ENCODE results near the gene PTP4A2. TPM values are rescaled to one million over a fixed set of nuclear protein-coding genes. Genes with fewer than 3 reads are reported as not detected.

Gene PTP4A2
- total RNA-seq, 1 experiment from 2014 or later = 169 TPM

DNA sequence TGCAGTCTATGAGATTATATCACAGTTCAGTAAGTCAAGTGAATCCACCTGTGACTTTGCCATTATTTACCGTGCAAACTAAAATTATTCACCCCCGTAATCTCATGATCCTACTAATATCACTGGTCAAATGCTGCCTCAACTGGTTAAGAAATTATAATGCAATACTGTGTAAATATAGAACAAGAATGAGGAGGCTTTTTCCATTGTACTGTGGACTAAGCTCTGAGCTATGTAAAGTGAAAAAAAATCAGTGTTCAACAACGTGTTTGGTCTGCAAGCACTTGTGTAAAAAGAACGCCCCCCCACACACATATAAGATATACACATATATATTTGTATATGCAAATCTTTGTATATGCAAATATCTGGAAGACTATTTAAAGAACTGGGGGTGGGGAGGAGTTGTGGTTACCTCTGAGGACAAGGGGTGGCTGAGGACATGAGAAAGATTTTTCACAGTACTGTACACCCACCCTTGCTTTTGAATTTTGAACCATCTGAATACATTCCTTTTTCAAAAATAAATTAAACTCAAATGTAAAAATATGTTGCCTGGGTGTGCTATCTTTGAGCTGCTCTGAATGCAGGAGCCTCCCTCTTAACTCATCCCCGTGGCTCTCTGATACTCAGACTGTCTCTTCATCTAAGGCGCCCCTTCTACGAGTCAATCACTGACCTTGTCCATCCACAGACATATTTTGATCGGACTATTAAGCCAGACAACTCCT, 57.0 kb downstream of the PTP4A2 start:
- H3K36me3 ChIP-seq (ENCODE audit: control insufficient read depth, insufficient read depth, low read length) = no peaks in the 10 kb centered on the region
- H3K27me3 Mint-ChIP-seq (ENCODE audit: insufficient read depth, unreplicated experiment) = no peaks in the 10 kb centered on the region
- no peaks in the 10 kb centered on the region for H3K9me3 Mint-ChIP-seq (ENCODE audit: unreplicated experiment)
- peaks cover 17% of the 10 kb centered on the region for H3K4me1 Mint-ChIP-seq (ENCODE audit: low read depth, unreplicated experiment)
- H3K27ac Mint-ChIP-seq (ENCODE audit: unreplicated experiment) = peak overlapping the region; percentile 78
- intact Hi-C loops (cut with micrococcal nuclease; ENCODE audit: unreplicated experiment) = loop anchor here (1.0 kb wide), 1 partner anchor 26 kb away; no protein-coding TSS in a partner anchor
- H3K4me3 ChIP-seq (ENCODE audit: low read depth, low read length) = no peak overlapping the region
- no peaks in the 10 kb centered on the region for H3K9me3 ChIP-seq
- ChIA-PET CTCF (interaction anchor here (0.6 to 2.1 kb wide), 4 partner anchors 31 to 192 kb away, joined by 3 to 9 read pairs (median 4); partner anchors contain the start of genes PTP4A2 and TMEM39B), POLR2A (interaction anchor here (0.6 to 1.2 kb wide), 3 partner anchors 63 to 78 kb away, joined by 3 read pairs; no protein-coding TSS in a partner anchor)
- peaks cover 14% of the 10 kb centered on the region for H3K4me1 ChIP-seq
- BruUV-seq (replicated peaks) = no TSS peak
- no peaks in the 10 kb centered on the region for H3K27me3 ChIP-seq (replicated peaks; ENCODE audit: control insufficient read depth, insufficient read depth, low read length)
- TF ChIP-seq, protein P1, sequence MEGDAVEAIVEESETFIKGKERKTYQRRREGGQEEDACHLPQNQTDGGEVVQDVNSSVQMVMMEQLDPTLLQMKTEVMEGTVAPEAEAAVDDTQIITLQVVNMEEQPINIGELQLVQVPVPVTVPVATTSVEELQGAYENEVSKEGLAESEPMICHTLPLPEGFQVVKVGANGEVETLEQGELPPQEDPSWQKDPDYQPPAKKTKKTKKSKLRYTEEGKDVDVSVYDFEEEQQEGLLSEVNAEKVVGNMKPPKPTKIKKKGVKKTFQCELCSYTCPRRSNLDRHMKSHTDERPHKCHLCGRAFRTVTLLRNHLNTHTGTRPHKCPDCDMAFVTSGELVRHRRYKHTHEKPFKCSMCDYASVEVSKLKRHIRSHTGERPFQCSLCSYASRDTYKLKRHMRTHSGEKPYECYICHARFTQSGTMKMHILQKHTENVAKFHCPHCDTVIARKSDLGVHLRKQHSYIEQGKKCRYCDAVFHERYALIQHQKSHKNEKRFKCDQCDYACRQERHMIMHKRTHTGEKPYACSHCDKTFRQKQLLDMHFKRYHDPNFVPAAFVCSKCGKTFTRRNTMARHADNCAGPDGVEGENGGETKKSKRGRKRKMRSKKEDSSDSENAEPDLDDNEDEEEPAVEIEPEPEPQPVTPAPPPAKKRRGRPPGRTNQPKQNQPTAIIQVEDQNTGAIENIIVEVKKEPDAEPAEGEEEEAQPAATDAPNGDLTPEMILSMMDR (IDR thresholded peaks at IDR 0.05; ENCODE audit: insufficient read depth in 1 of 2, low read depth in 1 of 2, low read length in 1 of 2, severe bottlenecking in 1 of 2, unreplicated experiment in 1 of 2) = no peak
- H3K36me3 Mint-ChIP-seq (ENCODE audit: insufficient read depth, unreplicated experiment) = no peaks in the 10 kb centered on the region
- DNase-seq = no peak
- H3K4me3 Mint-ChIP-seq (ENCODE audit: unreplicated experiment) = peak overlapping the region; percentile 65

DNA sequence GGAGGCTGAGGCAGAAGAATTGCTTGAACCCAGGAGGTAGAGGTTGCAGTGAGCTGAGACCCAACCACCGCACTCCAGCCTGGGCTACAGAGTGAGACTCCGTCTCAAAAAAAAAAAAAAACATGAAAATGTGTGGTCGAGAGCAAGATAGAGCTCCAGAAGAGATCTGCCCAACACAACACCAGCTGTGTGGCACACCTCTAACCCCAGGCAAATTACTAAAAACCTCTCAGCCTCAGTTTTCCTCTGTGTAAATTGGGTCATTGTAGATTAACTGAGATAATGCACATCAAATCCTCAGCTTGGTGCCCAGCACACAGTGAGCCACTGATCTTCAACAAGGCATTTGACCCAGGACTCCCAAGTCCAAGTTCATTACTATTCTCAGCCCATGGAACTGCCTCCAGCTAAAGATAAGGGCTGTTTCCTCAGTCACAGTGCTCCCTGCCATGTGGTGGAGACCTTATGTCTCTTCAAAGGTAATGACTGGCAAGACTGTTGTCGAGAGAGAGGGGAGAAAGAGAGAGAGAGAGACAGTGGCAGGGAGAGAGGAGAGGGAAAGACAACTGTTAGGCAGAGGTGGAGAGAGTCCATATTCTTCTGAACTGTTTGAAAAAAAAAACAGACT, 58.1 kb downstream of the PTP4A2 start:
- no TSS peak for BruUV-seq (replicated peaks)
- TF ChIP-seq, protein P1 (IDR thresholded peaks at IDR 0.05; ENCODE audit: insufficient read depth in 1 of 2, low read depth in 1 of 2, low read length in 1 of 2, severe bottlenecking in 1 of 2, unreplicated experiment in 1 of 2) = no peak
- no peaks in the 10 kb centered on the region for H3K27me3 ChIP-seq (replicated peaks; ENCODE audit: control insufficient read depth, insufficient read depth, low read length)
- intact Hi-C loops (cut with micrococcal nuclease; ENCODE audit: unreplicated experiment) = no loop called here
- no peaks in the 10 kb centered on the region for H3K9me3 ChIP-seq
- peaks cover 19% of the 10 kb centered on the region for H3K4me1 Mint-ChIP-seq (ENCODE audit: low read depth, unreplicated experiment)
- no peak overlapping the region for H3K27ac Mint-ChIP-seq (ENCODE audit: unreplicated experiment)
- ChIA-PET CTCF (interaction anchor here (2.1 kb wide), 1 partner anchor 84 kb away, joined by 9 read pairs; no protein-coding TSS in a partner anchor), POLR2A (no interaction called here)
- H3K36me3 ChIP-seq (ENCODE audit: control insufficient read depth, insufficient read depth, low read length) = no peaks in the 10 kb centered on the region
- DNase-seq = no peak
- H3K27me3 Mint-ChIP-seq (ENCODE audit: insufficient read depth, unreplicated experiment) = no peaks in the 10 kb centered on the region
- peaks cover 19% of the 10 kb centered on the region for H3K4me1 ChIP-seq
- no peaks in the 10 kb centered on the region for H3K36me3 Mint-ChIP-seq (ENCODE audit: insufficient read depth, unreplicated experiment)
- no peak overlapping the region for H3K4me3 Mint-ChIP-seq (ENCODE audit: unreplicated experiment)
- H3K9me3 Mint-ChIP-seq (ENCODE audit: unreplicated experiment) = no peaks in the 10 kb centered on the region
- H3K4me3 ChIP-seq (ENCODE audit: low read depth, low read length) = no peak overlapping the region

DNA sequence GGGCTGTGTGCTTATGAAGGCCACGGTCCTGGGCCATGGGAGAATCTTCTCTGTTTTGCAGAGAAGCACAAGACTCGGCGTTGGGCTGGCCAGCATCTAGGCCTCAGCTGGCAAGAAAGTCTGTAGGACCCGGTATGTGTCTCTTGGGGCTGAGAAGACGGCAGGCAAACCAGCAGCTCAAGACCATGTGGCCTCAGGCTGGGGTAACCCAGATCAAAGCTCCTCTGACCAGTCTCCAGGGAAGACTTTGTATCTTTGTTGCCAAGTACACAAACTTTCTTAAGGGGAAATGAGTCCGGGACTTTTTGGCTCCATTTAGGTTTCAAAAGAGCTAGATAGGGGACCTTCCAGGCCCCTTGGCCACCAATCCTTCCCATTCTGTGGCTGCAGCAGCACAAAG, 60.1 kb downstream of the PTP4A2 start:
- intact Hi-C loops (cut with micrococcal nuclease; ENCODE audit: unreplicated experiment) = no loop called here
- H3K27me3 Mint-ChIP-seq (ENCODE audit: insufficient read depth, unreplicated experiment) = no peaks in the 10 kb centered on the region
- peaks cover 19% of the 10 kb centered on the region for H3K4me1 ChIP-seq
- BruUV-seq (replicated peaks) = no TSS peak
- ChIA-PET CTCF (no interaction called here), POLR2A (no interaction called here)
- H3K27me3 ChIP-seq (replicated peaks; ENCODE audit: control insufficient read depth, insufficient read depth, low read length) = no peaks in the 10 kb centered on the region
- TF ChIP-seq, protein P1 (IDR thresholded peaks at IDR 0.05; ENCODE audit: insufficient read depth in 1 of 2, low read depth in 1 of 2, low read length in 1 of 2, severe bottlenecking in 1 of 2, unreplicated experiment in 1 of 2) = no peak
- H3K4me3 Mint-ChIP-seq (ENCODE audit: unreplicated experiment) = no peak overlapping the region
- no peaks in the 10 kb centered on the region for H3K36me3 ChIP-seq (ENCODE audit: control insufficient read depth, insufficient read depth, low read length)
- no peaks in the 10 kb centered on the region for H3K9me3 Mint-ChIP-seq (ENCODE audit: unreplicated experiment)
- peaks cover 23% of the 10 kb centered on the region for H3K4me1 Mint-ChIP-seq (ENCODE audit: low read depth, unreplicated experiment)
- H3K9me3 ChIP-seq = no peaks in the 10 kb centered on the region
- DNase-seq = no peak
- H3K27ac Mint-ChIP-seq (ENCODE audit: unreplicated experiment) = no peak overlapping the region
- H3K4me3 ChIP-seq (ENCODE audit: low read depth, low read length) = no peak overlapping the region
- H3K36me3 Mint-ChIP-seq (ENCODE audit: insufficient read depth, unreplicated experiment) = no peaks in the 10 kb centered on the region

Data from Caco-2 (cell line).